ENCODE data around the gene NEK8. TPM values are rescaled to one million over a fixed set of nuclear protein-coding genes. Genes with fewer than 3 reads are reported as not detected.
A peak's percentile ranks its signal among the peaks of the same experiment; 100 is the strongest.
"Not testable (repeated sequence)": the region's sequence is repeated elsewhere in the genome, so short reads cannot be mapped to it uniquely, and the experiment has no call there.

NEK8 gene
- total RNA-seq, 2 donors from 2014 or later: 2.3 TPM

GRCh38 chr17:28706471-28707338 lies 21.9 kb upstream of the NEK8 start:
- DNase-seq (ENCODE audit: low spot score): no peak
- intact Hi-C loops (cut with DNase I): no loop called here

GRCh38 chr17:28707339-28707720 lies 21.3 kb upstream of the NEK8 start:
- intact Hi-C loops (cut with DNase I): no loop called here
- no peak for DNase-seq (ENCODE audit: low spot score)

DNA sequence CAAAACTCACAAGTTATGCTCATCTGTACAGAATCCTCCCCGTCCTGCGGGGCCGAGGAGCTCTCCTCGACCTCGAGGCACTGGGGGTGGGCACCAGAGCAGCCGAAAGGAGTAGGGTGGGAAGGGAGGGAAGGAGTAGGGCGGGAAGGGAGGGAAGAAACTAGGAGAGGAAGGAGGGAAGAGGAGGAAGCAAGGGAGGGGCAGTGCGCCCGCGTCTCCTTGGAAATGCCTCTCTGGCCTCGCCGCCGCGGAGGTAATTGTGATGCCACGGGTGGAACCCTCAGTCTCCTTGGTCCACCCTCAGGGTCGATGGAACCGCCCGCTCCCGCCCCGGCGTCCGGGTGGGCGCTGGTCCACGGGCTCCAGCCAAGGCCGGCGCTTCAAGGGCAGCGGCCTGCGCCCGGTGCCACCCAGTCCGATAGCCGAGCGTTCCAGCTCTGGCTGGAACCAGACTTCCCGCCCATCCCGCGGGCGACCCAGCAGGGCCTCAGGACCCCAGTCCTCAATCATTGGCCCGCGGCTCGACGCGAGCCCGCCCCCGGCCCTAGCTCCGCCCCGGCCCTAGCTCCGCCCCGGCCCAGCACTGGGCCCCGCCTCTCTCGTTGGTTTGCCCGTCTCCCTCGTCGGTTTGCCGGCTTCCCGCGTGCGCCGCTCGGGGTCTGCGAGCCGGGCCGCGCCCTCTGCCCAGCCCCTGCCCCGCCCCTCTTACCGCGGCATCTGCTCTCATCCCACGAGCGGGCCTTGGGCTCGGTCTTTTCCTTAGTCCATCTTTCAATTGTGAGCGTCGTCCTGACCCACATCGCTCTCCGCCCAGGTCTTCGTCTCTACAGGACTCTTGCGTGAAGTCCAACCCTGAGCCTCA lies 17.5 kb upstream of the NEK8 start:
- DNase-seq (ENCODE audit: low spot score): peak; percentile 96
- intact Hi-C loops (cut with DNase I): no loop called here

DNA sequence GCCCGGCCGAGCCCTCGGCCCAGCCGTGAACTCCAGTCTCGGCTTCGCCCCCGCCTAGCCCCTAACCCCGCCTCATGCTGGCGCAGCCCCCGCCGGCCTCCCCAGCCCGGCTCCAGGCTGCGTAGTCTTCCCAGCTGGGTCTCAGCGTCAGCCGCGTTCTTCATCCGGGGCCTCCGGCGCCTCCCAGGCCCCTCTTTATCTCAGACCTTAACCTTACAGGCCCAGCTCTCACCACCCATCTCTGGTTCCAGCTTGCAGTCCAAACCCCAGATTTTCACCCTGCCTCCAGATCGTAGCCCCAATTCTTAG lies 16.9 kb upstream of the NEK8 start, which contains the start of gene PROCA1:
PROCA1 (minus strand) TSS at position 166 of the 309 bp plus-strand sequence. CDS start 228 bp downstream, outside the sequence.
- peak; percentile 87 for DNase-seq (ENCODE audit: low spot score)
- intact Hi-C loops (cut with DNase I): no loop called here

DNA sequence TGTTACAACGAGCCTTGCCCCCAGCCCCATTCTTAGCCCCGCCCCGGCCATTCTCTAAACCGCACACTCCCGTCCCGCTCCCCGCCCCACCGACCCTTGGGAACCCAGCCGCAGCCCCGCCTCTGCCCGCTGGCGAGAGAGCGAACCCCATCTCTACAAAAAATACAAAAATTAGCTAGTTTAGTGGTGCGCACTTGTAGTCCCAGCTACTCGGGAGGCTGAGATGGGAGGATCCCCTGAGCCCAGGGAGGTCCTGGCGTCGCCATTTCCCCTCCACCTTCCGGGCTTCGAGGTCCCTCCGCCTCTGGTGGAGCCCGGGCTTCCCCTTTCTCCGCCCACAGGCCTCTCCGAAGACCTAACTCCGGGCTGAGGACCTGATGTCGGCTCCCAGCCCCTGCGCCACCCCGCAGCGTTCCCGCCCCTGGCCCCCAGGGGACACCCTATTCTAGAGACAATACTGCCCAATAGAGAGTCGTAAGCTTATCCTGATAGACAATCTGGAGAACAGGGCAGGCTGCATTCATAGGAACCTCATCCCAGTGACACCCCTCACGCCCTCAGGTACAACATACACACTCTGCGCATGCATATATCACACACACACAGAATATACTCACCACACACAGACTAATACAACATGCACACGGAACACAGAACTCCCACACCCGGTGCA lies 16.4 kb upstream of the NEK8 start:
- no peak for DNase-seq (ENCODE audit: low spot score)
- intact Hi-C loops (cut with DNase I): no loop called here

- intact Hi-C loops (cut with DNase I): no loop called here
- DNase-seq (ENCODE audit: low spot score): no peak
These were observed 15.7 kb upstream of the NEK8 start for GRCh38 chr17:28712705-28713415.

GRCh38 chr17:28714281-28714680 lies 14.3 kb upstream of the NEK8 start:
- intact Hi-C loops (cut with DNase I): no loop called here

DNA sequence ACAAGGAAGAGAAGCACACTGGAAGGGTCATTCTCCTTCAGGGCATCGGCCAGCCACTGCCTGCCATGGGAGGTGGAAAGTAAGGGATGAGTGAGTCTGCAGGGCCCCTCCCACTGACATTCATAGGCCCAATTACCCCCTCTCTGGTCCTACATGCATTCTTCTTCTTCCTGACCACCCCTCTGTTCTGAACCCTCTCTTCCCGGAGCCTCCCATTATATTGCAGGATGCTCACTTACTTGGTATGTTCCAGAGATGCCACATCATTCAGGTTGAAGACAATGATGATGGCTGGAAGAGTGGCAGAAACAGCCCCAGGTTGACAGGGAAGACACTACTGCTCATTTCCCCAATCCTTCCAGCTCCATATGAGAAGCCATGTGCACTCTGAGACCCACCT lies 13.4 kb upstream of the NEK8 start:
- intact Hi-C loops (cut with DNase I): no loop called here
- no peak for DNase-seq (ENCODE audit: low spot score)

More at GRCh38 chr17:28714281-28714680, 14.3 kb upstream of the NEK8 start:
- no peak for DNase-seq (ENCODE audit: low spot score)

DNA sequence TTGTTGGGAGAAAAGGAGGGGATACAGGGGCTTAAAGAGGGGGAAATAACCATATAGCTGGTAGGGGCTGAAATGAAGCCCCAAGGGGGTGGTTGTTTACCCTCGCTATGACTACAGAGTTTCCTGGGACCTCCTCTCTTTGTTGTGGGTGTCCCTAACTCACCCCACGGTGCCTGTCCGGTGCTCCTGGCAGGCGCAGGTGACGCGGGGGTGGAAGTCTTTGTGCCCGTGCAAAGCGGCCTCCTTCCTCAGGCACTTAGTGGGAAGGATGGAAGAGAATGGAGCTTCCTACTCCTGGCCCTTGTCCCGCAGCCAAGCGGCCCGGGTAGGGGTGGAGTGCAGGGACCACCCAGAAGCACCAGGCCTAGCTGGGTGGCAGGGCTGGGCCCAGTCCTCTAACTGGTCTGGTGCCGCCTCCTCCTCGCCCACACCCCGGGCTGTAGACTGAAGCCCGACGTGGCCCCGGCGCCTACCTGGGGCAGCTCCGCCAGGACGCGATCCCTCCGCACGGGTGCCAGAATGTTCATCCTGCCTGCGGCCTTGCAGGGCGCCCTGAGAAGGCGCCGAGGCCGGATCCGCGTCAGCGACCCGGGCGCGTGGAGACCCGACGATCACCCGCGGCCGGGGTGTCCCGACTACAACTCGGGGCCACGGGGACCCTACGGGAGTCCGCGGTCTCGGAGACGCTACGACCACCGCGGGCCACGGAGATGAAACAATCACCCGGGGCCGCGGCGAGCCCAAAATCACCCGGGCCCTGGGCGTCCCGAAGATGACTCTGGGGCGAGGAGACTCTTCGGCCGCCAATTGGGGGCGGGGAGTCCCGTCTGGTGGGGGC lies 11.6 kb upstream of the NEK8 start:
- no peak for DNase-seq (ENCODE audit: low spot score)
- intact Hi-C loops (cut with DNase I): no loop called here

- intact Hi-C loops (cut with DNase I): no loop called here
- DNase-seq (ENCODE audit: low spot score): peak; percentile 91
These were observed 10.8 kb upstream of the NEK8 start, which contains the start of gene RAB34 for GRCh38 chr17:28717578-28718332. Gene RAB34 (minus strand): TSS chr17:28717868. CDS start chr17:28717266, 602 bp downstream.

DNA sequence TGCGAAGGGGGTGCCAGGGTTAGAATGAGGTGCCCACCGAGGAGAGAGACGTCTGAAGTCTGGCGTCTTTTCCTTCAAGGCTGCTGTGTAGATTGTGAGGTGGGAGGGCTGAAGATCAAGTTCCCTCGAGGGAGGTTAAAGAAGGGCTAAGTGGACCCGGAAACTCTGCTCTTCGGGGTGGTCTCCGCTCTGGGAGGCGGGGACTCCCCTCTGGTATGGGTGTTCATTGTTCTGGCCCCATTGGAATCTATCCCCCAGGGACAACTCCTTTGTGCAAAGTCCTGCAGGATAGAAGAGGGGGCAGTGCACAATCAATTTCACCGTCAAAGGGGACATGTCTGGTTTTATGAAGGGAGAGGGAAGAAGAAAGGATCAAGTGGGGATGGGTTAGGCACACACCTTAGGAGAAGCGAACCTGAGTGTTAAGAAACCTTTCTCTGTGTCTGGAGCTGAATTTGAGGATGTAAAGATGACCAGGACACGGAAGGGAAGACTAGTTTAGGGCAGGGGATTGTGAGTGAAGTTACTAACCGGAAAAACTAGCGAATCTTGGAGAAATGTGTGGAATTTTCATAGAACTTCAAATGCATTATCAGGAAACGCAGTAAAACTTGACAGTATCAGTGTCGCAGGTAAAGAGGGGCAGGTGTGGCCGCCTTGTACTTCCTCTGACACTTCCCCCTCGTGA lies 10.1 kb upstream of the NEK8 start:
- no peak for DNase-seq (ENCODE audit: low spot score)
- intact Hi-C loops (cut with DNase I): no loop called here

- intact Hi-C loops (cut with DNase I): no loop called here
- DNase-seq (ENCODE audit: low spot score): no peak
These were observed 9.6 kb upstream of the NEK8 start for GRCh38 chr17:28719021-28719433.

- no peak for DNase-seq (ENCODE audit: low spot score)
These were observed 8.2 kb upstream of the NEK8 start for GRCh38 chr17:28720247-28720996.

DNA sequence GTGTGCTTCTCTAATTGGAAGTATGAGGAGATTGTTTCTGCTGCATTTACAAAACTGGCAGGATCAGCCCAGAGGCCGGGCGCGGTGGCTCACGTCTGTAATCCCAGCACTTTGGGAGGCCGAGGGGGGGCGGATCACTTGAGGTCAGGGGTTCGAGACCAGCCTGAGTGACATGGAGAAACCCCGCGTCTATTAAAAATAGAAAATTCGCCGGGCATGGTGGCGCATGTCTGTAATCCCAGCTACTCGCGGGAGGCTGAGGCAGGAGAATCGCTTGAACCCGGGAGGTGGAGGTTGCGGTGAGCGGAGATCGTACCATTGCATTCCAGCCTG lies 7.6 kb upstream of the NEK8 start:
- intact Hi-C loops (cut with DNase I): not testable (repeated sequence)

More at GRCh38 chr17:28720247-28720996, 8.2 kb upstream of the NEK8 start:
- intact Hi-C loops (cut with DNase I): no loop called here

GRCh38 chr17:28722417-28723158 lies 6.0 kb upstream of the NEK8 start:
- no peak for DNase-seq (ENCODE audit: low spot score)
- intact Hi-C loops (cut with DNase I): no loop called here

More for the DNA sequence above, 7.6 kb upstream of the NEK8 start:
- DNase-seq (ENCODE audit: low spot score): not testable (repeated sequence)
